ENCODE results near the gene TRIM38.
"Not testable (repeated sequence)": the region's sequence is repeated elsewhere in the genome, so short reads cannot be mapped to it uniquely, and the experiment has no call there.

Gene TRIM38

GRCh38 chr6:25942561-25943147 lies 19.9 kb upstream of the TRIM38 start:
- DNase-seq: no peak

- DNase-seq: no peak
These were observed 18.7 kb upstream of the TRIM38 start for GRCh38 chr6:25943887-25944286.

GRCh38 chr6:25944688-25945574 lies 17.7 kb upstream of the TRIM38 start:
- no peak for DNase-seq

- not testable (repeated sequence) for DNase-seq
These were observed 16.9 kb upstream of the TRIM38 start for GRCh38 chr6:25945738-25946137.

GRCh38 chr6:25946631-25947030 lies 16.0 kb upstream of the TRIM38 start:
- DNase-seq: no peak

- not testable (repeated sequence) for DNase-seq
These were observed 15.1 kb upstream of the TRIM38 start for GRCh38 chr6:25947492-25947891.

- no peak for DNase-seq
These were observed 12.9 kb upstream of the TRIM38 start for GRCh38 chr6:25949695-25950094.

GRCh38 chr6:25950297-25950696 lies 12.3 kb upstream of the TRIM38 start:
- DNase-seq: no peak

GRCh38 chr6:25951296-25952032 lies 11.1 kb upstream of the TRIM38 start:
- DNase-seq: no peak

GRCh38 chr6:25952535-25952934 lies 10.1 kb upstream of the TRIM38 start:
- DNase-seq: no peak

- DNase-seq: no peak
These were observed 8.9 kb upstream of the TRIM38 start for GRCh38 chr6:25953733-25954132.

GRCh38 chr6:25954756-25955155 lies 7.8 kb upstream of the TRIM38 start:
- DNase-seq: no peak

GRCh38 chr6:25956226-25956625 lies 6.4 kb upstream of the TRIM38 start:
- DNase-seq: no peak

- no peak for DNase-seq
These were observed 3.9 kb upstream of the TRIM38 start for GRCh38 chr6:25958700-25959162.

GRCh38 chr6:25959890-25960536 lies 2.6 kb upstream of the TRIM38 start:
- DNase-seq: no peak

GRCh38 chr6:25960734-25961133 lies 1.9 kb upstream of the TRIM38 start:
- peak; percentile 25 for DNase-seq

- no peak for DNase-seq
These were observed 918 bp upstream of the TRIM38 start for GRCh38 chr6:25961619-25962148.

GRCh38 chr6:25963426-25964123 lies 973 bp downstream of the TRIM38 start:
- no peak for DNase-seq

- no peak for DNase-seq
These were observed 2.5 kb downstream of the TRIM38 start for GRCh38 chr6:25965058-25965457.

GRCh38 chr6:25966711-25967110 lies 4.1 kb downstream of the TRIM38 start:
- no peak for DNase-seq

- no peak for DNase-seq
These were observed 6.2 kb downstream of the TRIM38 start for GRCh38 chr6:25968769-25969168.

- no peak for DNase-seq
These were observed 8.7 kb downstream of the TRIM38 start for GRCh38 chr6:25971187-25971821.
